GM18907 (cell line): ENCODE results near the gene CCDC201.
"Not testable (repeated sequence)": the region's sequence is repeated elsewhere in the genome, so short reads cannot be mapped to it uniquely, and the experiment has no call there.

ENCODE experiments used
- ATAC-seq: cut with Tn5 transposase; IDR thresholded peaks from one replicate; pipeline ENCODE4 v1.9.1; 2021; ENCODE audit warnings: mild to moderate bottlenecking, moderate library complexity; ENCODE audit not compliant: unreplicated experiment

CCDC201 gene

DNA sequence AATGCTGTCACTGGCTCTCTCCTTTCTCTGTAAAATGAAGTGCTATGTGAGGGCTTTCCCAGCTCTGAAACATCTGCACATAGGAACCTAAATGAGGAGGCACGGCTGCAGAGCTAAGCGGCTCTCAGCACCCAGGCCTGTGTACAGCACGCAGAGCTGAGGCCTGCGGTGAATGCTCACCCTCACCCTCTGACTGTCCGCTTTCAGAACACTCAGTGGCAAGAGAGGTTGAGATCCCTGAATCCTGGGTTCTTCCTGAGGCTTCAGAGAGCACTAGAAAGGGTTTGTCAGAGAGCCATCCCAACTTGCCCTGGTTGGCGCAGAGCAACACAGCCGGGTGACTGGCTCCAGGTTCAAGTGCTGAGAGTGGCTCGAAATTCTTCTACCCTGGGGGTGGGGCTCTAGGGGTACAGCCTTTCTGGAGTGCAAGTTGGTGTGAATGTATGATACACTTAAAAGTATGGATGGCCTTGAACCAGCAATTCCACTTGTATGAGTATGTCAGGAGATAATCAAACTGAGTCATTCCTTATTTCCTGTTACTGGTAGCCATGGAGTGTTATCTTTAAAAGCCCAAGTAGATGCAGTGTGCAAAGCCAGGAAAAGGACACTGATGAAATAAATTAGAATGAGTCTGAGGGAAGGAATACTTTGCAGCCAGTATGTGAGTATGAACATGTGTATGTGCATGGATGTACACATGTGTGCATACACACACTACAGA lies 1.7 kb upstream of the CCDC201 start:
- no peak for ATAC-seq

DNA sequence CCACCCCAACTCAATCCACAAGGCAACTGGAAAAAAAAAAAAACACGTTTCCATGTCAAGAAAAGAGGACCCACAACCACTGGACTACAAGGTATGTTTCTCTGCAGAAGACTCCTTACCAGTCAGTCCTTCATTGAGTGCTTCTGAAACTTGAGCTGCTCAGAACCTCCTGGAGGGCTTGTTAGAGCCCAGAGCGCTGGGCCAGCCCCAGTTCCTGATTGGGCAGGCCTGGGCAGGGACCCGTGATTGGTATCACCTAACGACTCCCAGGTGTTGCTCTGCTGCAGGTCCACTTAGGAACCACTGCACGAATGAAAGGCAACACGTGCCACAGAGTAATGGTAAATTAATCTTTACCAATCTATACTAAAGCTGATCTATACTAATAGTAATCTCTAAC lies 473 bp upstream of the CCDC201 start:
- ATAC-seq = no peak

DNA sequence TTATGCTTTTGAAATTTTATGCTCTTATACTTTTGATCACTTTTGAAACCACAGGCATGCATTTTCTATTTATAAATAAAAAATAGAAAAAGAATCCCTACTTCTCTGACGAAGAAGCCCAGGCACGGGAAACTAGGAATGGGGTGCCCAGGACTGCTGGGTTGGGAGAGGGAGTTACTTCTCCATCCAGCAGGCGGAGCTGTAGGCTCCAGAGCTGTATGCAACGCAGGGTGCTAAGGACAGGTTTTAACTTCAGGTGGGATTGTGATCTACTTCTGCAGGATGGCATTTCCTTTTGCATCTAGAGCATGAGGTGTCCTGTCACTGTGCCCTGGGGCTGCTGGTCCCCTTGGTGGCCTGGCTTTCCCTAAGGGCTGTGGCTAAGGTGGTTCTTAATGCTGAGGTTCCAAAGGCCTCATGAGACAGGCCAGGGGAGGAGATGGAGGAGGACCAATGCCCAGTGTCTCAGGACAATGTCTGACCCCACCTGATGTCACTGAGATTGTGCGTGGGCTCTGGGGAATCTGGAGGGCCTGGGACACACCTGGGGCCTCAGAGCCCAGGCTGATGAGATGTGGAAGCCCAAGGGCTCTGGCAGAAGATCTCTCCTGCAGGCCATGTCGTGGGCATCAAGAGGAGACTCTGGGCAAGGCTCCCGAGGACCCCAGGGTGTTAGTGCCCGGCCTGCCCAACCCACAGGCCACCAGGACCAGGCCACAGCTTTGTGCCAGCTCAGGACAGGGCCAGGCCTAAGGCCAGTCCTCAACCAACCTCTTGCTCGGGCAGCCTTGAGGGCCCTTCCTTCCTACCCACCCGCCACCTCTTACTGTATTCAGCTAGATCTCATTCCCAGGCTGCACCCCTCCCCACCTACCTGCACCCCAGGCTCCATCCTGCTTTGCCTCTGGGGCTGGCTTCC lies 507 bp downstream of the CCDC201 start:
- no peak for ATAC-seq

DNA sequence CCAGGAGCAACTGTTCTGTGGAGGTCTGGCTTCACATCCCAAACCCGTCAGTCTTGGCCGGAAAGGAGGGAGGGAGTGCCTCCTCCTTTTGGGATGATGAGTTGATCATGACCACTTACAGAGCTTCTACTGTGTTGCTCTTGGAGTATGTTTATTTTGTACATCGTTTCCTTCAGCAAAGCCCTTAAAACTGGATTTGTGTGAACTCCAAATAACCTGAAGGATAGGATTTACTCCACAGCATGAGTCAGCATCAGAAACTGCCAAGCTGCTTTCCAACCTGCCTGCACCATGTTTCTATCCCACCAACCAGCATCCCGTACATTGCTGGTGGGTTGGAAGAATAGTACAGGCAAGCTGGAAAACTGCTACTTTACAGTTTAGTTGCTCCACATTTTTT lies 3.5 kb downstream of the CCDC201 start:
- ATAC-seq = no peak

DNA sequence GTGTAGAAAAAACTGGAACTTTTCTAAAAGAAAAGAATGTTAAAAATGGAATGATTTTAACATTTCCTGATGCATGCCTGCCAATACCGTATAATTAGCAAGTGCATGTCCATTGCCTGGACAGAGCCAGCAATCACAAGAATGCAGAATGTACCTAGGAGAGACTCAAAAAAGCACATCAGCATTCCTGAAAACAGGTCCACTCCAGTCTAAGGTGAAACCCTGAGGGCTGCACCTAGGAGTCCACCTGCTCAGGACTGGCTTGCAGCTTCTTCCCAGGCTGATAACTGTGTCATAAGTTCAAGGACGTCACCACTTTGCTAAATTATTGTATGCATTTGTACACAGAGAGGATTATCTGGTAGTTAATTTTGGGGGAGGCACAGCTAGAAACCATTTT lies 5.4 kb downstream of the CCDC201 start:
- no peak for ATAC-seq

DNA sequence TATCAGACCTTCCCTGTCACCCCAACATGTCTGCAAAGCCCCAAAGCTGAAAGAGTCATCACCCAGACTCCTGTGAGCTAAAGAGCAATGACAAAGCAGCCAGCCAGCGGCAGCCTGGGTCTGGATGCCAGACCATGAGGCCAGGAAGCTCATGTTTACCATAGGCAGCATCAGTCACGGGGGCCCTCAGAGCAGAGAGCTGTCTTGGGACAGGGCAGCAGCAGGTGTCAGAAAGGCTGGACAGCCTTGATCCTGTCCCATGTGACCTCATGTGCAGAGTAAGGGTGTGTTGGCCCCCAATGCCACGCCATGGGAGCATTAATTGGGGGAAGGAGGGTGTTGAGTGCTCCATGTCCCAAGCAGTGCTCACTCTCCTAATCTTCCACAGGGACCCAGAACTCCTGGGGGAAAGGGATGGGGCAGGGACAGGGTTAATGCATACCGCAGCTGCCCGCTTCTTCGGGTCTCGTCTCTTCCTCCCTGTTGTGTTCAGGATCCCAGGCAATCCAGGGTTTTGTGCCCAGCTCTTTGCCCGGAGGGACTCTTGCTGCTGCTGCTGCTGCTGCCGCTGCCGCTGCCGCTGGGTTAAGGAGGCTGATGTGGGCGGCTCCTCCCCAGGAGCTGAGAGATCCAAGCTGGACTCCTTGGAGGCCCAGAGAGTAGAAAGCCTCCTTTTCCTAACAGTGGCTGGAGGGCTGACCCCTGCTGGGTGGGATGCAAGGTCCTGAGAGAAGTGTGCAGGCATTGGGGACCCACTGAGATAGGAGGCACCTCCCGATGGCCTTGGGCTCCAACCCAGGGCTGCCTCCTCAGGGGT lies 7.1 kb downstream of the CCDC201 start:
- no peak for ATAC-seq

DNA sequence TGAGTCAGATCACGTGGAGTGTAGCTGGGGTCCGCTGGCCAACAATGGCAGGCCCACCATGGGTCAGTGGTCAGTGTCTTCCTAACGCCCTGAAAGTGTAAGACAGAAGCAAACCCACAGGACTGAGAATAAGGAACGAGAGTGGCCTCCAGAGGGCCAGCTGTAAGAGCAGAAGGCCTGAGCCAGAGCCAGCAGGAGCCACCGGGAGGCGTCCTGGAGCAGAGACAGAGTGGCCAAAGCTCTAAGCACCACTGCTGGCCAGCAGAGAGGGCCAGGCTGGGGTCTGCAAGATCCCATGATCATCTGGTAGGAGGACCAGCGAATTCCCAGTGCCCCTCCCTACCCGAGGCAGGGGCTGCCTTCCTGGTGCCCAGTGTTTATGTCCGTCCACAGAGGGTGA lies 9.2 kb downstream of the CCDC201 start:
- ATAC-seq = no peak

DNA sequence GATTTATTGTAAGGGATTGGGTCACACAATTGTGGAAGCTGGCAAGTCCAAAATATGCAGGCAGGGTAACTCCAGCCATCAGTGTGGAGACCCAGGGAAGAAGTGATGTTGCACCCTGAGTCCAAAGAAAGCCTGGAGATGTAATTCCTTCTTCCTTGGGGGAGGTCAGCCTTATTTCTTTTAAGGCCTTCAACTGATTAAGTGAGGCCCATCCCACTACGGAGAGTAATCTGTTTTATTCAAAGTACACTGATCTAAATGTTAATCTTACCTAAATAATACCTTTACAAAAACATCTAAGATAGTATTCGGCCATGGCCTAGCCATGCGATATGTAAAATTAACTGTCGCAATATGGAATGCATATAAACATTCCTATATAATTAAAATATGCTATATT lies 16.0 kb downstream of the CCDC201 start:
- ATAC-seq = not testable (repeated sequence)

DNA sequence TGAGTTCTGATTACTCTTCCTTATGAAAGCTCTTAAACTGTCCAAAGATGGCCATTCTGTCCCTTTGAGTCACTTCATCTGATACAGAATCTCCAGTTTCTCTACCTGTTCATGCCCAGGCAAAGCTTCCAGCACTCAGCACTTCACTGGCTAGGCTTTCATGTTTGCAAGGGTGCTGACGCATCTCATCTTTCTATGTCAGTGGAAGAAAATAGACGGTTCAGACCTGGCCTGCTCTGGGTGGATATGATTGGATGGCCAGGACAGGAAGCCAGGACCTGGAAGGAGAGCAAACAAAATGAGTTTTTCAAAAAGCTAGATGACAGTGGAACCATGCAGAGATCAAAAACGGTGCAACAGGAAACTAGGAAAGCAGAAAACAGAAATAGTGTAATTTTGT lies 17.2 kb downstream of the CCDC201 start:
- ATAC-seq = not testable (repeated sequence)

DNA sequence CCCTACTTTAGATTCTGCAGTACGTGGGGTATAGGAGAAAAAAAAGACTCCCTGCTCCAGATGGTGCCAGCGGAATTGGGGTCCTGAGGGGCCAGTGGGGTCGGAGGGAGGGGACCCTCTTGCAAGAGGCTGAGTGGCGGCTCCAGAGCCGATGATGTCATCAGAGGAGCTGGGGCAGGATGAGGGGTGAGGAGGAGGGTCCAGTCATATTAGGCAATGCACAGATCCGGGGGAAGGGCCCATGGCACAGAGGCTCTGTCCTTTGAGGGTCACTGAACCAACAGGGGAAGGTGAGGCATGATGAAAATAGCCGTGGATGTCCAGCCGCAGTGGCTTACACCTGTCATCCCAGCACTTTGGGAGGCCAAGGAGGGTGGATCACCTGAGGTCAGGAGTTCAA lies 19.4 kb downstream of the CCDC201 start:
- ATAC-seq = not testable (repeated sequence)

DNA sequence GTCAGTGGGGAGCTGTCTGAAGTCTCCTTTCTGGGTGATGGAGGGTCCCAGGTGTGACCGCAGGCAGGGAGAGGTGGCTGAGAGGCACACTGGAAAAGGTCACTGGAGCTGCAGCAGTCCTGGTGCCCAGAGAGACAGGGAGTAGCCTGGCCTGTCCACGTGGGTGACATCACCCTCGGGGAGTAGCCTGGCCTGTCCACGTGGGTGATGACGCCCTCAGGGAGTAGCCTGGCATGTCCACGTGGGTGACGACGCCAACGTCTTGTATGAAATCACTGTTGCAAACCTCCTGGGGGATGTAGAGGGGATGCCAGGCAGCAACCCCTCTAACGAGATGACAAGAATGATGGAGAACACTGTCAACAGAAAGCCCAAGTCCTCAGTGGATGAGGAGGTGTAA lies 19.9 kb downstream of the CCDC201 start:
- ATAC-seq = not testable (repeated sequence)

DNA sequence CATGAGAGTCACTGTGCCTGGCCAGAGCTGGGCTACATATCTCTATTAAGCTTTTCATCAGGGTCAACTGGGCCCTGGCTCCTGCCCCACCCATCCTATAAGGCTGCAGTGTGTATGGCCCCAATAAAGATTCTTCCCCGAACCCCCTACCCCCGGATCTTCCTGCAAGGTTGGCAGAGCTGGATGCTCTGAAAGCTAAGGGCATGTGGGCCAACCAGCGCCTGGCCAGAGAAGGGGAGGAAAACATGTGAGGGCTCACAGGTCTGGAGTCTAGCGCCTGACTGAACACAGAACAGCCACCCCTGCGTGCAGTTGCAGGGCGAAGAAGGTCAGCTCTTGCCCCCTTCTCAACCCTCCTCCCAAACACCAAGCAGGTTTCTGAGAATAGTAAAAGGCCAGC lies 24.1 kb downstream of the CCDC201 start:
- not testable (repeated sequence) for ATAC-seq

DNA sequence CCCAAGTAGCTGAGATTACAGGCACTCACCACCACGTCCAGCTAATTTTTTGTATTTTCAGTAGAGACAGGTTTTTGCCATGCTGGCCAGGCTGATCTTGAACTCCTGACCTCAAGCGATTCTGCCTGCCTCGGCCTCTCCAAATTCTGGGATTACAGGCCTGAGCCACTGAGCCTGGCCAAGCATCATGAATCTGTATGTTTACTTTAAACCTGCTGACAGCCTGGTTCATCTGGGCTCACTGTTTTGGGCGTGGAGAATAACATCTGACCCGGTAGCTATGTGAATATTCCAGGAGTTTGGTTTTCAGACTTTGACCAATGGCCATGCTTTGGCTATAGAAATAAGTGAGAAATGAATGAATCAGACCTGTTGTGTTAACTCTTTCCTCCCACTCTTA lies 26.3 kb downstream of the CCDC201 start:
- not testable (repeated sequence) for ATAC-seq

DNA sequence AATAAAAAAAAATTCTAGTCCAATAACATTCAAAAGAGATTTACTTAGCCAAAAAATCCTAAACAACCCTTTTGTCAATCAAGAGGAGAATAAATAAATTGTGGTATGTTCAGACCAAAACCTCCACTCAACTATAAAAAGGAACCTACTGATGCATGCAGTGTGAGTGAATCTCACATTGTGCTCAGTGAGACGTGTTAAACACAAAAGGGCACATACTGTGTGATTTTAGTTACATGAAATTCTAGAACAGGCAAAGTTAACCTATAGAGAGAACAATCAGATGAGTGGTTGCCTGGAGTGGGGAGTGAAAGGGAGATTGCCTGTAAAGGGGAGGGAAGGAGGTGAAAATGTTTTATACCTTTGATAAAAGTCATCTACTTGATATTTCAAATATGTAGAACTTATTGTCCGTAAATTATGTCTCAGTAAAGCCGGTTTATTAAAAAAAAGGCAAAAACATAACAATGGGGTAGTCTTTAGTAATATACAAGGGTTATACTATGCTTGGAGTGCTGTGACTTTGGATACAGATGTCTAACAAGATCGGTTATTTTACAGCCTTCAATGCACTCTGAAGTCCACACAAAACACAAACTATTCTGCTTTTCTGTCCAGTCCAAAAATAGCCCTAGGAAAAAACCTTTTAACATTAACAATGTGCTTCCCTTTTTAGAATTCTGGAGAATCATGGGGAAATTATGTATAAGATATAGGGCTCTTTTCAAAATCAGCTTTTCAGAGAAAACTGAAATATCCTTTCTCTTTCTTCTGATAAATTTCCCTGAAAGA lies 30.8 kb downstream of the CCDC201 start:
- not testable (repeated sequence) for ATAC-seq

DNA sequence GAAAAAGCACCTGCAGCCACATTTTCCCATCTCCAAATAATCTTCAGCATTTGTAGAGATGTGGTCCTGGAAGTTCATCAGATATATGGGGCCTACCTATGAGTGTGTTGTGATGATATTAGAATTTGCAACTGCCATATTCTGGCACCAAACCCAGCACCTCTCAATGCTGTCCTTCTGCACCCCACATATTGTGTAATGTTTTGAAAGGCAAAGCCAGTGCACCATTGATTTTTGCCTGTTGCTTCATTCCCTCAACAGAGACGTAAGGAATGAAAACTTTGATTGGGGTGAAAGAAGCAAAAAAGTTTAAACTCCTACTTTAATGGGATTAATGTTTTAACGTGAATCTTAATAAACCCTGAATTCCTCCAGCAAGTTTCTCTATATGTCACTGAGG lies 34.0 kb downstream of the CCDC201 start:
- ATAC-seq = not testable (repeated sequence)

DNA sequence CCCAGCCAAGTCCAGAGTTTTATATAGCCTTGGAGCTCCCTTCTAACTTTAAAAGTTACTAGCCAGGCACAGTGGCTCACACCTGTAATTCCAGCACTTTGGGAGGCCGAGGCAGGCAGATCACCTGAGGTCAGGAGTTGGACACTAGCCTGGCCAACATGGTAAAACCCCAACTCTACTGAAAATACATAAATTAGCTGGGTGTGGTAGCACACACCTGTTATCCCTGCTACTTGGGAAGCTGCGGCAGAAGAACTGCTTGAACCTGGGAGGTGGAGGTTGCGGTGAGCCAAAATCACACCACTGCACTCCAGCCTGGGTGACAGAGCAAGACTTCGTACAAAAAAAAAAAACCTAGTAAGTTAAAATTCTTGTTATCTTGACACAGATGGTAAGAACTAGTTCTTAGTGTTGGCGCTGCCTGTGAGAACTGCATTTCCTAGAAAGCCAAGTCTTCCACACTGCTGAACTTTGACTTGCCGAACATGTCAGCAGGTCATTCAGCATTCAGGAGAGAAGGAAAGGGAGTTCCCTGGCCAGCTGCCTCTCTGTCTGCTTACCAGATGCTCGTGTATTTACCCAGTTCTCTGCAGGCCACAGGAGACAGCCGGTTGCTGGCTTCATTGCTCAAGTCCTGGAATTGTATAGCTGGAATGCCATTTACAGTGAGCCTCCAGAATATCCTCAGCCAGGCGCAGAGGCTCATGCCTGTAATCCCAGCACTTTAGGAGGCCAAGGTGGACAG lies 40.3 kb downstream of the CCDC201 start:
- not testable (repeated sequence) for ATAC-seq

DNA sequence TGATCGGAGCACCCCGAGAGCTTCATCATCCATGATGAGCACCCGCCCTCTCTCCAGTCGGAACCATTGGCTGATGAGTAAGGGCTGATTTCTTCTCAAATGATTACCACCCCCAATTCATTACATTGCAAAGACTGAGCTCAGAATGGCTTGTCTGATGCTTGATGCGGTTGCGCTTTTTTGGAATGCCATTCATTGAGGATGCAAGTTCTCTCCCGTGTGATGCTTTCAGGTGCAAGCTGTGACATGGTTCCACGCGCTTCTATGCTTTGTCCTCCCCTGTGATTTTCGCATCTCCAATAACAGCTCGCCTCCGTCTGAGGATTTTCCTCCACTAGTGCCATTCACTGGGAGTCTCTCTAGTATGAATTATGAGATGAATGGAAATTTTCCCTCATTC lies 43.0 kb downstream of the CCDC201 start:
- ATAC-seq = not testable (repeated sequence)

DNA sequence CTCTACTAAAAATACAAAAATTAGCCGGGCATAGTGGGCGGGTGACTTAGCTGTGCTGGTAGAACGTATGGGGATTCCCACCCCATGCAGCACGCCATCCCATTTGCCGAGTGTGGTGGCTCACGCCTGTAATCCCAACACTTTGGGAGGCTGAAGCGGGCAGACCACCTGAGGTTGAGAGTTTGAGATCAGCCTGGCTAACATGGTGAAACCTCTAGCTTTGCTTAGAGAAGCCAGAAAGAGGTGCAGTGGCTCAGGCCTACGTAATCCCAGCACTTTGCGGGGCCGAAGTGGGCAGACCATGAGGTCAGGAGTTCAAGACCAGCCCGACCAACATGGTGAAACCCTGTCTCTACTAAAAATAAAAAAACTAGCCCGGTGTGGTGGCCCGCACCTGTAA lies 45.2 kb downstream of the CCDC201 start:
- ATAC-seq = not testable (repeated sequence)

DNA sequence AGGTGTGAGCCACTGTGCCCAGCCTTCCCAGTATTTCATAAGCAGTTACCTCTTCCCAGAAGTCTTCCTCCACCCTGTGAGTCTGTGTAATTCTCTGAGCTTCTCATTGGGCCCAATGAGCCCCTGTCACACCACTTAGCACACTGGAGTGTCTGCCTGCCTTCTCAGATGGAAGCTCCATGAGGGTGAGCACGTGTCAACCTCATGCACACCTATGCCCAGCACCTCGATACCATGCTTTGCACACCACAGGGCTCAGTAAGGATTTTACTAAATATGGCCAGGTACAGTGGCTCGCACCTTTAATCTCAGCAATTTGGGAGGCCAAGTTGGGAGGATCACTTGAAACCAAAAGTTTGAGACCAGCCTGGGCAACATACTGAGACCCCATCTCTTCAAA lies 46.3 kb downstream of the CCDC201 start:
- ATAC-seq = not testable (repeated sequence)

DNA sequence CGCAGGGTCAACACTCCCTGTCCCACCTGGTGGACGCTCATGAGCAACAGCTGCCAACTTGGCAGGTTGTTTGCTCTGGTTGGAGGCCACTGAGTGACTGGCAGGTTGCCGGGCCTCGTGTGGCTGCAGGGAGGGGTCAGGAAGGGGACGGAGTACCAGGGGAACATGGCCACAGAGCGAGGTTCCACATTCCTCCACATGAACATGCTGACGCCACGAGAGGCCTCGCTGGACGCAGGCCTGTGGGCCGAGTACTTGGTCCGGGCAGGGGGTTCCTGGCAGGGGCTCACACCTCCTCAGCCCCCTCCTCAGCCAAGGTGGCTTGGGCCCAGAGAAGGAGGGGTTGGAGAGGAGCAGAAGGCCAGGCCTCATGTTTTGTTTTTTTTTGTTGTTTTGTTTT lies 54.1 kb downstream of the CCDC201 start:
- ATAC-seq = not testable (repeated sequence)
